NCI-H774 (cell line): Measurements from ENCODE around the gene GREM1.

ENCODE experiments used
- DNase-seq: peaks from one replicate; lab custom pipeline; 2025; lab: John Stamatoyannopoulos, UW

Gene GREM1

DNA sequence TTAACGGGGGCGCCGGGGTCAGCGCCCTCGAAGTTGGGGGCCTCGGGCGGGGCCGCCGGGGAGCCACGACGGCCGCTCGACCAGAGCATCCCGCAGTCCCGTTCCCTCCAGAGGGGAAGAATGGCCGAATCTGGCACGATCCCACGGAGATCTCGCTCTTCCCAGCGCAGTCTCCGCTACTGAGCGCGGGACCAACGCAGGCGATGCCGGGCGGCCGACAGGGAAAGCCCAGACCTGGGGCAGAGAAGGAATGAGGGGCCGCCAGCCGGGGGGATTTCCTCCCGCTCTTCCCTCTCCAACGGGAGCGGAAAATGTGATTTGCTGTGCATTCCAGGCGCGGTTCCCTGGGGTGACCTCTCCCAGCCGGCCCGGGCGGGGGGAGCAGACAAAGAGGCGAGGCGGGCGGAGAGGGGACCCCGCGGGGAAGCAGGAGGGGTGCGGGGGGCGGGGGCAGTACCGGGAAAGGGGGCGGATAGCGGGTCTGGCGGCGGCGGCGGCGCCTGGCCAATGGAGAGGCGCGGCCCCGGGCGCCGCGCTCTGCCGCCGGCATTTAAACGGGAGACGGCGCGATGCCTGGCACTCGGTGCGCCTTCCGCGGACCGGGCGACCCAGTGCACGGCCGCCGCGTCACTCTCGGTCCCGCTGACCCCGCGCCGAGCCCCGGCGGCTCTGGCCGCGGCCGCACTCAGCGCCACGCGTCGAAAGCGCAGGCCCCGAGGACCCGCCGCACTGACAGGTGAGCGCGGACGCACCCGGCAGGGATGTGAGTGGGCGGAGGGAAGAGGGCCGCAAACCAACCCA, at the start of gene GREM1:
Gene GREM1, plus strand, starts transcription at position 579 of the 801 bp plus-strand sequence. CDS start 12,687 bp downstream, outside the sequence.
- DNase-seq, result no peak

GRCh38 chr15:32668942-32669341, 48.9 kb upstream of the GREM1 start:
- DNase-seq, result no peak

DNA sequence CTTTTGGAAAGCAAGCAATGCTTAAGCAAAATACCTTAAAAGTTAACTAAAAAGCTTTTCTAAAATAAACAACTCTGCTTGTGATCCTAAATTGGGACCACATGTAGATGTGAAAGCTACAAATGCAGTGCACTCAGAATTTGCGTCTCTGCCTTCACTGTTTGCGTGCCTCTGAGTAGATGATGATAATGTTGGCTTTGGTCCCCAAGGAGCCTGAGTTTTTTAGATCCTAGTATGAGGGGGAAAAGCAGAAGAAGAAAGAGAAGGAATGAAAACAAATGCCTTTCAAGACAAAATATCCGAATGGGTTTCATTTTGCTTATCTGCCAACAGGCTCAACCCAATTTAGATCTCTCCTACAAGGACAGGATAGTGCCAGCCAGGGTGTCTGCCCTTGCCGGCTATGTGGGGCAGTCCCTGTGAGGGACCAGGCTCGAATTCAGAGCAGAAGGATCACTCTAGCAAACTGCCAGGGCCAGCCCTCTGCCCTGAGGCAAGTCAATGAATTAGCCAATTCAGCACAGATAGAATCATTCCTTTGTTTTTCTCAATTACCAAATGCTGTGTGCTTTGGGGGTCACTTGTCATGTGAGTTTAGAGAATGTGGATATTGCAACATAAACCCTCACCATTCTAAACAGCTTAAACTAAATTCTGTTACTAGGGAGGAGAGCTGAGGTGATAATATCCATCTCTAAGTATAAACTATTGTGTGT, 47.8 kb upstream of the GREM1 start:
- DNase-seq, result no peak

GRCh38 chr15:32670623-32671022, 47.2 kb upstream of the GREM1 start:
- DNase-seq, result no peak

DNA sequence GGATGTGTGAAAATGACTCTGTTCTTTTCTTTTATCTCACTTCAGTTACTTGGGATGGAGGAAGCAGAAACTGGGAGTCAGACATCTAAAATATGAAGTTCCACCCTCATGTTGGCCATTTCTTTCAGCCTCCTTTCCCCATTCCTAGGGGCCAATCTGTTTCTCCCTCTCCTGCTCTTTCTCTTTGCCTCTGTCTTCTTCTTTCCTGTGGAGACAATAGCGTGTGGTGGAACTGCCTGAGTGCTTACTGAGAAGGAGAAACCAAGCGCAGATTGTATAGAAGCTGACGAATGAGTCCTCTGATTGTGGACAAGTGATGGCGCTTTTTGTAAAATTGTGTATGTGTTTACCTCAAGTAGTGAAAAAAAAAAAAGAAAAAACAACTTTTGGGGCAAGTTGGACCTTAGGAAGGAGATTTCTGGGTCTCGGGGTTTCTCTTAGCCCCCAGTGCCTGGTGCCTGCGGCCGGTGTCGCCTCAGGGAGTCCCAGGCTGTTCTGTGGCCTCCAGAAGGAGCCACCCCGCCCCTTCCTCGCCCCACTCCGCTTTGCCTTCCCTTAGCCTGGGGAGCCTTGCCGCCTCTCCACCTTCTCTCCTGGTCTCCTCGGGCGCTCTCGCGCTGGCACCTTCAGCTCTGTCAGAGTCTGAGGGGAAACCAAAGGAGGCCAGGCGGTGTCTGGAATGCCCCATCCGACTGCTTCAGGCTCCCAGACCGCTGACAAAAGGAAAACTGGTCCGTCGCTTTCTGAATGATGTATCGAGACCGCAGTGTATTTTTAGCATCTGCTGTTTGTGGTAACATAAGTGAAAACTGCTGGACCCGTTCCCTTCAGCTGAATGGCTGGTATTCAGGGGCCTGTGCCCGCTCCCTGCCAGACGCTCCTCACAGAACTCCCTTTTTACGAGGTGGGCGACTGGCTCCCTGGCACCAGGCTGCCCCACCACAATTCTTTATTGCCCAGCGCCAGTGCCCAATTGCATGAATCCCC, 46.2 kb upstream of the GREM1 start:
- DNase-seq, result no peak

DNA sequence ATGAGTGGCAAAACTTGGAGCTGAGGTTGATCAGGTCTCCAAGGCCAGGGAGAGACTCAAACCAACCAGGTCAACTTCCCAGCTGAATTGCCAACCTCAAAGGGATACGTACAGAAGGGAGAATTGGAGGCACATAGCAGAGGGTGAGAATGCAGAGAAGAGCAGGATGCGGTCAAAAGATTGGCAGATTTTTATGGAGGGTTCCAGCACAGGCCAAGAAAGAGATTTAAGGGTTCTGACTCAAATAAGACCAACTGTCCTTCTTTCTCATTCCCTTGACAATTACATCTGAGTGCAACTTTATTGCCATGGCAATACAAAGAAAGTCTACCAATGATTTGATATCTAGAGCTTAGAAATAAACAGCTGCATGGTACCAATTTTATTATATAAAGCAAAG, 43.1 kb upstream of the GREM1 start:
- no peak for DNase-seq

DNA sequence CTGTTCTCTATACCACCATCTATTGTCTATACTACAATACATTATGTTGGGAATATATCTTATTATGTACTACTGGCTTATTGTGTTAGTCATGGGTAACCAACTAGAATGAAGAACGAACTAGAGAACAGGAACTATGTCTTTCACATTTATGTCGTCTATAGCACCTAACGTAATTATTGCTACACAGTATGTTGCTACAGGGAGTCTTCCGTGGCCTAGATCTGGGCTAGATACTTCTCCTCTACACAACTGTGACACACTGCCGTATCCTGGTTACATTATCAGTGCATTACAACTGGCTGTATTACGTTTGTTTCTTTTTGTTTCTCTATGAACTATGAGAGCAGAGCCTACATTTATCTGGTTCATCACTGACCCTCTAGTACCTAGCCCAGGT, 42.3 kb upstream of the GREM1 start:
- DNase-seq, result no peak

GRCh38 chr15:32676169-32676568, 41.6 kb upstream of the GREM1 start:
- no peak for DNase-seq

DNA sequence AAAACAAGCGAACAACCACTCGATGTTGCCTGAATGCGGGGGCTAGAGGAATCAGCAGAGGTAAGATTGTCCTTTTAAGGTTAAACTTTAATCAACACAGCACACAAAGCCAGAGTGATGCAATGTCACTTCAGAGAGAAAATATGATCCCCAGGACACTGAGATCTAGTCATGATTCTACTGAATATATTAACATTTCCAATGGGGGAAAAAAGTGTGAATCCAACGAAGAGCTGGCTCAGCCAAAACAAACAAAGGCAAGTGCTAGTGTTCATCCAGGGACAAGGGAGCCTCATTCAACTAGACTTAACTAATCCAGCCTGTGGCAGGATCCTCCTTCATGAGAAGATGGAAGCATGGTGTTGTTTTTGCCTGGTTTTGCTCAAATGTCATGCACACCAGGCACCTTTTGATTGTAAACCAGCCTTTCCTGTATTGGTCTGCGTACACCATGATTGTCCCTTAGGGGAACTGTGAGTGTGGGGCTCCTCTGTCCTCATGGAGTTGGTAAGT, 40.5 kb upstream of the GREM1 start:
- peak; percentile 40 for DNase-seq

GRCh38 chr15:32679298-32679690, 38.5 kb upstream of the GREM1 start:
- no peak for DNase-seq

- no peak for DNase-seq
Measured at GRCh38 chr15:32682569-32682968, 35.2 kb upstream of the GREM1 start.

DNA sequence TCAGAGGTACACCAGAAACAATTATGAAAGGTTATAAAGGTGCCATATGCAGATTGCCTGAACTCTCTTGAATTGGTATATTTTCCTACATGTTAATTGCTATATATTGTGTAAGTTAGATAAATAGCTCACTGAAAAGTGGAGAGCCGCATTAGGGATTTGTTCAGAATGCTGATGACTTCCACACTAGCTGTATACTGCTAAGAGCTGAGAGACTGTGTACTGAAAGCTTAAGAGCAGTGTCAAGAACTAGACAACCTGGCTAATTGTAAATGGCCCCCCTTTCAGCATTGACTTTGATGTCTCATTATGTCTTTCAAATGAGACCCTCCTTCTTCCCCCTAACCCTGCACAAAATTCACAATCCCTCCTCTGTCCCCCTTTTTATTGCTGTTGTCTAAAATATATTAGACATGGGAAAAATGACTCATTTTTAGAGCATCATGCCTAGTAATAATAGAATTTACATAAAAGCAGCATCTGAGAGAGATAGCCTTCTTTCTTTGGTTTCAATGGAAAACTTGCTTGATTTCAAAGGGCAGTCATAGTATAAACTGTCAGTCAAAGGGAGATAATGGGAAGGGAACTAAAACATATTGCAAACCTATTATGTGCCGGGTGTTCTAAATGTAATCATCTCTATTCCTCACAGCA, 34.7 kb upstream of the GREM1 start:
- no peak for DNase-seq

DNA sequence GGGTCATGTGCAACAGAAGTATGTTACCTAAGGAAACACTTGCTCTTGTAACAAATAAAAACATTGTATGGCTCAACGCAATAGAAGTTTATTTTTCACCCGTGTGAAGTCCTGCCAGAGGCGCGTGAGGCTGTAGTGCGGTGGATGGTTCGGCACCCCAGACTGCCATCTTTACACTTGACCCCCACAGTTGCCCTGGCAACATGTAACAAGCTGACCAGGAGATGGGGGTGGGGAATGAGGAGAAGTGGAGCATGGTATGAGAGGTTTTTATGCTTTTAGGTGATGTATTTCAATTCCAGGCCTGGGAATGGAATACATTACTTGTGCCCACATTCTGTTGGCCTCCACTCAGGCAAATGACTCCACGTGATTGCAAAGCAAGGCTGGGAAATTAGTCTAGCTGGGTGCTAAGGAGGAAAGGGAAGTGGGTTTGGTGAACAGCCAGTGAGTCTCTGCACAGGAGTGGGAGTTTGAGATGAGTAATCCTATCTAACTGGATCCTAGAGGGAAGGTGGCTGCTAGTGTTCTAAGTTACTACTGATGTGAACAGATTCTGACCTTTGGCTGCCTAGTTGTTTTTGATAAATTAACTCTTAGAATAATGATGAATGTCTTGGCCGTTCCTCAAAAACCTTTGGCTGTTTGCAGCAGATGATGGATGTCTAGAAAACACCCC, 33.8 kb upstream of the GREM1 start:
- DNase-seq, result no peak

DNA sequence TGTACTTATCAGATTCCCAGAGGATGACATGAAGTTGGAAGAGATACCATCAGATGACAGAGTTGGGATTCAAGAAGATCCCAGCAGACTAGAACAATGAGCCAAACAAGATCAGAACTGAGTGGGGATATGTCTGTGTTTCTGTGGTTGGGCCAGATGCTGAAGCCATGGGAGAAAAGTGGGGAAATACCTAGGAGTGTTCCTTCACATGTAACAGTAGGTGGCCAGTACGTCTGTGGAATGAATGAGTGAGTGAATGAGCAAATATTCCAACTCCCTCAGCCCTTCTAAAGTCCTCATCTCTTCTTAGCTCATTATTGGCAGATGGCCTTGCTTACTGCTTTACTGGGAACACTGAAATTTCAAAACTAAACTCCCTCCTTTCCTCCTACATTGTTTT, 32.2 kb upstream of the GREM1 start:
- DNase-seq, result no peak

DNA sequence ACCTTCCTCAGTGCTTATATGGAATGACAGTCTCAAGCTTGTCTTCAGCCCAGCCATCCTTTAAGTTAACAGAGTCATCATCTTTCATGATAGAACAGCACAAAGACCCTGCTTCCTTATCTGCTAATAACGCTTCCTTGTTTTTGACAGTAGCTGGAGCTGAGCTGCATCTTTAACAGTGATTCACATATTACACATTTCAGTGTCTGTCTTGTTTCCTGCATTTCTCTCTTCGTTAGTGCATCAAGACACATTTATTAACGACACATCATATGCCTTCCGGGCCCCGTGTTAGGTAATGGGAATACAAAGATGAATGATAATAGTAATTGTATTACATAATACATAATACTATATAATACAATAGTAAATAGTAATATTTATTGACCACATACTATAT, 30.2 kb upstream of the GREM1 start:
- no peak for DNase-seq

DNA sequence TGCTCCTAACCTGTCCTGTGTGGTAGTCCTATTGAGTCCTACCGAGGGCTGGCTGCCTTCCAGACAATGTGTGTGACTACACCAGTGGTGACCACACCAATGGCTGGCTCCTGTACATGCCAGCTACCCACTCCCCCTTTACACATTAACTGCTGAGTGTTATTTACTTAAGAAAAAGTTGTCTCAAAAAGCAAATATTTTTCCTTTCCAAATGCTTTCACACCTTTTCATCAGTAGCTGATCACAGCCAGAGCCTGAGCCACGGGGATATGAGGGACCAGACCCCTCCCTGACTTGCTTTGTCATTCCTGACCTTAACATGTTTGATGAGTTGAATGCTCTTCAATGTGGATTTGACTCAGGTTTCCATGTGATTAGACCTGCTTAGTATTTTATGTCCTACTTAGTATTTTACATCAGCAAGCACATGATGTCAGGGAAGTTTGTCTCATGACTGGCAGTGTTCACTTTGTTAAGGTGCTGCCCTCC, 29.6 kb upstream of the GREM1 start:
- peak; percentile 65 for DNase-seq

GRCh38 chr15:32690941-32691688, 26.7 kb upstream of the GREM1 start:
- no peak for DNase-seq

DNA sequence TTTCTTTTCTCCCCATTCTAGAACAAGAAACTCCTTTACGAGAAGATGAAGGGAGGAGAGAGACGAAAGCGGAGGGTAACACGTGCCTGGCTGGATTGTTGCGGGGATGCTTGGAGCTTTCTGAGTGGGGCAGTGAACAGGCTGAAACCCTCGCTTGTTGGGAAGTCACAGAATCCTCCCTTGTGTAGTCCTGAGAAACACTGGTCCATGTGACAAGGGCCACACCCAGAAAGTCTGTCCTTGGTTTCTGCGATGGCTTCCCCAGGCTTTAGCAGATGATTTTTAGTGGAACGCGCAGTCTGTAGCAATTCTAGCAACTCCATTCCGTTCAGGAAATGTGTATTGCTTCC, 26.1 kb upstream of the GREM1 start:
- no peak for DNase-seq

GRCh38 chr15:32692286-32692685, 25.5 kb upstream of the GREM1 start:
- DNase-seq, result no peak
